Cardiac muscle cell (in vitro differentiated cells and primary cell): ENCODE data around the gene CHKA. TPM values are rescaled to one million over a fixed set of nuclear protein-coding genes. Genes with fewer than 3 reads are reported as not detected.

Experiments used
- DNase-seq, 2 donors: peaks; one replicate each; pipeline versions ENCODE4 v3.0.0 to v3.0.0-alpha.2; 2010 to 2017; ENCODE audit warnings: low read depth in 1 of 2, low spot score in 1 of 2
- H3K27ac ChIP-seq: fragments of 200-600 bp; sonication (generic); 2 replicates; pipeline ENCODE4 v1.5.1; 2016
- H3K27me3 ChIP-seq: fragments of 200-600 bp; sonication (generic); 2 replicates; pipeline ENCODE4 v1.6.0; 2016; ENCODE audit warnings: control low read depth
- H3K36me3 ChIP-seq: fragments of 200-600 bp; sonication (generic); 2 replicates; pipeline ENCODE4 v1.5.1; 2016; ENCODE audit warnings: control low read depth
- H3K4me1 ChIP-seq: fragments of 200-600 bp; sonication (generic); 2 replicates; pipeline ENCODE4 v1.8.1; 2017; ENCODE audit warnings: low read depth, mild to moderate bottlenecking, mixed run types
- H3K4me3 ChIP-seq: fragments of 200-600 bp; sonication (generic); 2 replicates; pipeline ENCODE4 v1.5.1; 2016; ENCODE audit warnings: mild to moderate bottlenecking
- H3K9me3 ChIP-seq: fragments of 200-600 bp; sonication (generic); 2 replicates; pipeline ENCODE4 v1.5.1; 2017; ENCODE audit warnings: low read depth, mild to moderate bottlenecking, control low read depth
- polyA plus RNA-seq: library from polyadenylated mRNA; unstranded; fragments of >200 nt; fragmentation: Nextera tagmentation; extraction: Ambion mirVana; gene quantifications from 2 replicates; pipeline ENCODE4 v1.2.1, GENCODE V29; 2016
- total RNA-seq: library from RNA; depleted of rRNA; stranded (reverse); fragments of >200 nt; gene quantifications from 2 replicates; pipeline ENCODE4 v1.2.3, GENCODE V29; 2016
- TF ChIP-seq, protein P1 (sequence below): IDR thresholded peaks from 2 replicates; pipeline ENCODE4 v1.5.1; 2012; ENCODE audit warnings: low read depth, mild to moderate bottlenecking, low read length

CHKA gene
- total and polyA plus RNA-seq, 2 experiments from 2014 or later, result 37.6 to 143 TPM

DNA sequence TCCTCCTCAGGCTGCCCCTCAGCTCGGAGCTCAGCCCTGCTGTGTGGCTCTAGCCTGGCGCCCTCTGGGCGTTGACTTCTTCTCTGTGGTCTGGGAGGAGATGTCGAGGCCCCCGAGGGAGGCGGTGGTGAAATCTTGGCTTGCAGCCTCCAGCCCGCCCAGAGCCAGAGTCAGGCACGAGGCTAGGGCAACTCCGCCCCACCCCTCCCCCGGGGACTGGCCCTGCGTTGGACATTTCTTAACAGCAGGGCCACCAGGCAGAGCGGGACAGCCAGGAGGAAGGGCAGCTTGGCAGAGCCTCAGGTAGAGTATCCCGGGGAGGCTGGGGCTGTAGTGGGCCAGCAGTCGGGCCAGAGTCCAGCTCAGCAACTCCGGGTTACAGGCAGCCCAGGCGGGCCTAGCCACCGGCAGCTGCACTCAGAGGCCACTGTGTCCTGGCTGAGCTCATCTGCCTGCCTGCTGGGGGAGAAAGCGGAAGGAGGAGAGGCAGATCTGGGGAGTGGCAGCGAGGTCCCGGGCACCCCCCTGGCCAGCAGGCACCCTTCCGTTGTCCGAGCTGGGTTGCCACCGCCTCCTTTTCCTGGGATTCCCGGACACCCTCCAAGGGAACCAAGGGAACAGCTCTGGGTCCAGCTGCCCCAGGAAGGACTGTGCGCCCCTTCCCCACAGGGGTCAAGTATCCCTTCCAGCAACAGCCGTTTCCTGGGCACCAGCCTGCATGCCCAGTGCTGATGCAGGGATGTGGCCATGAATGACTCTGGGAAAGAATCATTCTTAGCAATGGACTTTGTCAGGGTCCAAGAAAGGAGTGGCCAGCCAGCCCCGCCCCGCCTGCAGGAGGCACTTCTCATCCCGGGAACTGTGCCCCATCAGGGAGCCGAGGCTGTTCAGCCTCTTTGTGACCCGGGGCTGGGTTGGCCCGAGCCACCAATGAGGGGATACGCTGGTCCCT lies 110.8 kb downstream of the CHKA start, which contains the start of gene ALDH3B1:
TSS of gene ALDH3B1 (plus strand) at position 238 of the 952 bp plus-strand sequence. CDS start 4,971 bp downstream, outside the sequence.
- DNase-seq, result peak; percentile 17 to 92
- H3K4me1 ChIP-seq, result peaks cover 7% of the 10 kb centered on the region
- no peaks in the 10 kb centered on the region for H3K36me3 ChIP-seq
- H3K4me3 ChIP-seq, result no peak within 1 kb of the TSS
- H3K9me3 ChIP-seq, result no peaks in the 10 kb centered on the region
- TF ChIP-seq, protein P1, sequence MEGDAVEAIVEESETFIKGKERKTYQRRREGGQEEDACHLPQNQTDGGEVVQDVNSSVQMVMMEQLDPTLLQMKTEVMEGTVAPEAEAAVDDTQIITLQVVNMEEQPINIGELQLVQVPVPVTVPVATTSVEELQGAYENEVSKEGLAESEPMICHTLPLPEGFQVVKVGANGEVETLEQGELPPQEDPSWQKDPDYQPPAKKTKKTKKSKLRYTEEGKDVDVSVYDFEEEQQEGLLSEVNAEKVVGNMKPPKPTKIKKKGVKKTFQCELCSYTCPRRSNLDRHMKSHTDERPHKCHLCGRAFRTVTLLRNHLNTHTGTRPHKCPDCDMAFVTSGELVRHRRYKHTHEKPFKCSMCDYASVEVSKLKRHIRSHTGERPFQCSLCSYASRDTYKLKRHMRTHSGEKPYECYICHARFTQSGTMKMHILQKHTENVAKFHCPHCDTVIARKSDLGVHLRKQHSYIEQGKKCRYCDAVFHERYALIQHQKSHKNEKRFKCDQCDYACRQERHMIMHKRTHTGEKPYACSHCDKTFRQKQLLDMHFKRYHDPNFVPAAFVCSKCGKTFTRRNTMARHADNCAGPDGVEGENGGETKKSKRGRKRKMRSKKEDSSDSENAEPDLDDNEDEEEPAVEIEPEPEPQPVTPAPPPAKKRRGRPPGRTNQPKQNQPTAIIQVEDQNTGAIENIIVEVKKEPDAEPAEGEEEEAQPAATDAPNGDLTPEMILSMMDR, result no peak
- no peak within 1 kb of the TSS for H3K27ac ChIP-seq
- no peaks in the 10 kb centered on the region for H3K27me3 ChIP-seq

DNA sequence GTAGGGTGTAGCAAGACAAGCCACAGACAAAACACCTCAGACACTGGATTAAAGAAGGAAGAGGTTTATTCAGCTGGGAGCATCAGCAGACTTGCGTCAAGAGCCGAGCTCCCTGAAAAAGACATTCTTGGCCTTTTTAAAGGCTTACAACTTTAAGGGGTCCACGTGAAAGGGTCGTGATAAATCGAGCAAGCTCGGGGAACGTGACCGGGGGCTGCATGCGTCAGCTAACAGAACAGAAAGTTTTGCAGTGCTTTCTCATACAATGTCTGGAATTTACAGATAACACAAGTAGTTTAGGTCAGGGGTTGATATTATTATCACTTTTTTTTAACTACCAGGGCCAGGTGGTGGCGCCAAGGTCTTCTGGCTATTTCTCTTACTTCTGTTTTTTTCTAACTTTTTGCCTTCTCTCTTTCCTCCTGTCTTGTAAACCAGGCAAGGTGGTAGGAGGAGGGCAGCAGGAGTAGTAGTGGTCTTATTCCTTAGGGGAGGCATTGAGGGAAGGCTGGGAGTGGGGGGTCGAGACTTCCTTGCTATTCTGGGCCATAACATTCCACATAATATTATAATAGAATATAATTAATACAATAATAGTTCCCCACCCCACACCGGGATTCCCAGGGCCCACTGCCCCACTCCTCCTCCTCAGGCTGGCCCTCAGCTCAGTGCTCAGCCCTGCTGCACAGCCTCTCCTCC lies 111.6 kb downstream of the CHKA start:
- Histone ChIP-seq H3K27me3 (no peaks in the 10 kb centered on the region), H3K9me3 (no peaks in the 10 kb centered on the region), H3K36me3 (no peaks in the 10 kb centered on the region), H3K4me1 (peaks cover 7% of the 10 kb centered on the region), H3K27ac (no peak overlapping the region), H3K4me3 (no peak overlapping the region)
- peak in 1 of 2 donors; percentile 61 for DNase-seq
- TF ChIP-seq, protein P1, result peak; percentile 26

DNA sequence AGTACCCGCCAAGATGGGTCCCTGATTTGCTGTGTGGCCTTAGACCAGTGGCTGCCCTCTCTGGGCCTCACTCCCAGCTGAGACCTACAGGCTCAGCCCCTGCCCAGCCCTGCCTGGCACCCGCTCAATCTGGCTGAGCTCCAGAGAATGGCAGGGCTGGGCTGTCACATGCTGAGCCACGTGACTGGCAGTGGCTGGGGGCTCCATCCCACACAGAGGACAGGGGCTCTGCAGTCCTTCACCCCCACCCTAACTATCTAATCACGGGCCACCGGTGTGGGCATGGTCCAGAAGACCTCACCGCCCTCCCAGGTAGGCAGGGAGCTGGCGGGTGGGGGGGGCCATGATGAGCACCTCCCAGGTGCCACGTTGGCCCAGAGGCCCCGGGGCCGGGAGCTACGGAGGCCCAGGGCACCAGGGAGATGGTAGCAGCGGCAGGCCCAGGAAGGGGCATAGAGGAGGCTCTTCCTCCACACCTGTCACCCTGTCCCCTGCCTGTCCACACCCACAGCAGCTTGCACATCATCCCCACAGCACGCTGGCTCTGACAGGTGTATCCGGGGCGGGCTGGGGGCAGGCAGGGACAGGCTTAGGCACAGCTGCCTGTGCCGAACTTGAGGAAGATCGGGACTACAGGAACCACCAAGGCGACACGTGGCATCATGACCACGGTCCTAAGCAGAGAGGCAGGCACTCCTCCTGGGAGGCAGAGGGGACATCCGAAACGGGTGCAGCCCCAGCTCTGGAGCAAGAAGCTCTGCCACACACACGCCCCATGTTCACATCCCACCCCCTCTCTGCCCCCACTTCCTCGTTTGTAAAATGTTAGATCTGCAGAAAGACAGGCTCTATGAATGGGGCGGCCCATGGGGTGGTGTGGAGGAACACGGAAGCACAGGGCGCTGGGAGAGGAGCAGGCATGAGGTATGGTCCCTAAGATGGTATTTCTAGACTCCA lies 112.5 kb downstream of the CHKA start:
- TF ChIP-seq, protein P1, result no peak
- Histone ChIP-seq H3K27me3 (no peaks in the 10 kb centered on the region), H3K4me3 (no peak overlapping the region), H3K27ac (no peak overlapping the region), H3K4me1 (peaks cover 7% of the 10 kb centered on the region), H3K36me3 (no peaks in the 10 kb centered on the region), H3K9me3 (no peaks in the 10 kb centered on the region)
- no peak for DNase-seq

DNA sequence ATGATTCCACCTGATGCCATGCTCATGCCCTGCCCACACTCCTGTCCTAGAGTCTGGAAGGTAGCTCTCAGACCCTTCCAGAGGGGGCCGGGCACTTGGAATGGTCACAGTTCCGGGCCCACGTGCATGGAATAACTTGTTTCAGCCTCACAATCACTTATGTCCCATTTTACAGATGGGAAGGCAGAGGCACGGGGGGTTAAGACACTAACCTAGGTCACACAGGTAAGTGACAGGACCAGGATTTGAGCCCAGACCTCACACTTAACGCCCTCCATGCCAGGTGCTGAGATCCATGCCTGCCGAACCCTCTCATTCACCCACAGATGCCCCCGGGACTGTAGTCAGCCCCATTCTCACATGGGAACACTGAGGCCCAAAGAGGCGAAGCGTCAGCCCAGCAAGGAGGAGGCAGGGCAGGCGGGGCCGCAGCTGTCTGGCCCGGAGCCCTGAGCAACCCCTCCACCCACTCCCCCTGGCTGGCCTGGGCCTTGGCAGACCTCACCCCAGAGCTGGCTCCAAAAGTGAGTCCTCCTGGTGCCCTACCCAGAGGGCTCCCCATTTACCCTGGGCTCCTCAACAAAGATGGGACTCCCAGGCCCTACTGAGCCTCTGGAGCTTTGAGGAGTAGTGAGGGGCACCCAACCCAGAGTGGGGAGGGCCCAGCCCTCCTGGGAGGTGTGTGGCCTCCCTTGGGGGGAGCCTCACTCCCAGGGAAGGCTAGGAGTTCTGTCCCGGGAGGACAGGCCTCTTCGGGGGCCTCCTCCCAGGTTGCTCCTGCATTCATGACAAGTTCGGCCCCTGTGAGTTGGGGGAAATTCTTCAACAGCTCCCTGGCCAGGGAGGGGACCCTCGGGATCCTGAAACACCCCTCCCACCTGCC lies 113.4 kb downstream of the CHKA start:
- Histone ChIP-seq H3K36me3 (no peaks in the 10 kb centered on the region), H3K9me3 (no peaks in the 10 kb centered on the region), H3K4me3 (no peak overlapping the region), H3K4me1 (peaks cover 7% of the 10 kb centered on the region), H3K27ac (no peak overlapping the region), H3K27me3 (peaks cover 9% of the 10 kb centered on the region)
- no peak for DNase-seq
- TF ChIP-seq, protein P1, result no peak
